Measurements from ENCODE around the gene LCOR.

DNA sequence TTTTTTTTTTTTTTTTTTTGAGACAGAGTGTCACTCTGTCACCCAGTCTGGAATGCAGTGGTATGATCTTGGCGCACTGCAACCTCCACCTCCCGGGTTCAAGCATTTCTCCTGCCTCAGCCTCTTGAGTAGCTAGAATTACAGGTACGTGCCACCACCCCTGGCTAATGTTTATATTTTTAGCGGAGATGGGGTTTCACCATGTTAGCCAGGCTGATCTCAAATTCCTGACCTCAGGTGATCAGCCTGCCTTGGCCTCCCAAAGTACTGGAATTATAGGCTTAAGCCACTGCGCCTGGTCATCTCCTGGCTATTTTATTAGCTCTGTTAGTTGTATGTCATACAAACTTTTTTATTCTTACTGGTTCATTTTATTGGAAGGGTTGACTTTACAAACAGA, 103.0 kb downstream of the LCOR start:
- TF ChIP-seq POLR2A (IDR thresholded peaks at IDR 0.05) = no peak
- TF ChIP-seq, protein P1, sequence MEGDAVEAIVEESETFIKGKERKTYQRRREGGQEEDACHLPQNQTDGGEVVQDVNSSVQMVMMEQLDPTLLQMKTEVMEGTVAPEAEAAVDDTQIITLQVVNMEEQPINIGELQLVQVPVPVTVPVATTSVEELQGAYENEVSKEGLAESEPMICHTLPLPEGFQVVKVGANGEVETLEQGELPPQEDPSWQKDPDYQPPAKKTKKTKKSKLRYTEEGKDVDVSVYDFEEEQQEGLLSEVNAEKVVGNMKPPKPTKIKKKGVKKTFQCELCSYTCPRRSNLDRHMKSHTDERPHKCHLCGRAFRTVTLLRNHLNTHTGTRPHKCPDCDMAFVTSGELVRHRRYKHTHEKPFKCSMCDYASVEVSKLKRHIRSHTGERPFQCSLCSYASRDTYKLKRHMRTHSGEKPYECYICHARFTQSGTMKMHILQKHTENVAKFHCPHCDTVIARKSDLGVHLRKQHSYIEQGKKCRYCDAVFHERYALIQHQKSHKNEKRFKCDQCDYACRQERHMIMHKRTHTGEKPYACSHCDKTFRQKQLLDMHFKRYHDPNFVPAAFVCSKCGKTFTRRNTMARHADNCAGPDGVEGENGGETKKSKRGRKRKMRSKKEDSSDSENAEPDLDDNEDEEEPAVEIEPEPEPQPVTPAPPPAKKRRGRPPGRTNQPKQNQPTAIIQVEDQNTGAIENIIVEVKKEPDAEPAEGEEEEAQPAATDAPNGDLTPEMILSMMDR (IDR thresholded peaks at IDR 0.05) = no peak
